Psoas muscle (tissue), 8 donors: Measurements from ENCODE around the gene CHSY1. TPM values are rescaled to one million over a fixed set of nuclear protein-coding genes. Genes with fewer than 3 reads are reported as not detected.

Experiments used
- ATAC-seq, 4 donors: fragments of 200-7000 bp; cut with Tn5 transposase; one replicate each; pipeline ENCODE4 v1.9.1; 2020; ENCODE audit warnings: moderate library complexity in 3 of 4, mild to moderate bottlenecking in 2 of 4
- DNase-seq, 2 donors: peaks; one replicate each; pipeline ENCODE4 v3.0.0-alpha.2; 2020
- H3K27ac ChIP-seq: fragments of 200-600 bp; one replicate; pipeline ENCODE4 v1.8.0; 2022
- H3K27me3 ChIP-seq, 3 donors: fragments of 200-600 bp in 1 of 3; one replicate each; pipeline versions ENCODE4 v1.6.1 to v1.8.0; 2013 to 2022; ENCODE audit warnings: low read length in 2 of 3, mild to moderate bottlenecking in 2 of 3, moderate library complexity in 1 of 3; ENCODE audit not compliant: insufficient read depth in 3 of 3
- H3K36me3 ChIP-seq, 2 donors: fragments of 200-600 bp in 1 of 2; one replicate each; pipeline versions ENCODE4 v1.6.1 to v1.8.0; 2013 to 2022; ENCODE audit warnings: low read depth in 1 of 2, mild to moderate bottlenecking in 1 of 2, moderate library complexity in 1 of 2; ENCODE audit not compliant: insufficient read depth in 1 of 2
- H3K4me1 ChIP-seq: fragments of 200-600 bp; one replicate; pipeline ENCODE4 v1.8.0; 2022
- H3K4me3 ChIP-seq: fragments of 200-600 bp; one replicate; pipeline ENCODE4 v1.8.0; 2022; ENCODE audit warnings: mild to moderate bottlenecking
- H3K9me3 ChIP-seq: fragments of 200-600 bp; one replicate; pipeline ENCODE4 v1.8.0; 2022
- CTCF ChIP-seq: fragments of 200-600 bp; IDR thresholded peaks from one replicate; pipeline ENCODE4 v1.8.0; 2022; ENCODE audit warnings: antibody characterized with exemption
- WGBS, 3 donors: extraction: QIAGEN DNeasy Blood & Tissue Kit; methylation state at CpG; one replicate each; pipeline versions ENCODE4 v1.1.6 to v1.1.7; 2013; 5-methylcytosine and 5-hydroxymethylcytosine counted together
- intact Hi-C, 2 donors: fragments of 100-400 bp; cut with DNase I; formaldehyde crosslinking; loops; one replicate each; pipeline versions ENCODE4 v1.11.0 to v1.14.2; 2022
- polyA plus RNA-seq, 3 donors: library from polyadenylated mRNA; stranded (reverse); fragments of 200-250 nt; gene quantifications; one replicate each; pipeline ENCODE4 v1.2.3, GENCODE V29; 2013
- total RNA-seq, 4 donors: library from RNA; stranded (reverse); fragmentation: NEBNext Ultra II Directional in 2 of 4; extraction: Animal tissue kit (Norgen Biotek cat#: 25700) in 2 of 4; gene quantifications; one replicate each; pipeline versions ENCODE4 v1.2.1 to v1.2.4, GENCODE V29; 2021 to 2023
- donor health status: healthy with polysubstance abuse.
- donor health status: DM: no; HTN: no; CAD: no; lungs with moderate emphysema.
- donor health status: Bipolar disorder and iron deficiency.
- donor health status: healthy.
- donor health status: DM: yes; HTN: yes; CAD: no.
- donor health status: DM: no; HTN: no; CAD: no.
- donor health status: DM: no; HTN: no; CAD: no.
- donor health status: DM: yes; HTN: yes; CAD: no.

The CHSY1 gene
- total and polyA plus RNA-seq, 7 donors = 2.9 to 11.4 (median 6.7) TPM

GRCh38 chr15:101209285-101209845, 42.5 kb downstream of the CHSY1 start:
- peaks cover 36% of the 10 kb centered on the region for H3K4me1 ChIP-seq

GRCh38 chr15:101207867-101208288, 44.0 kb downstream of the CHSY1 start:
- H3K36me3 ChIP-seq = no peaks in the 10 kb centered on the region
- H3K27ac ChIP-seq = no peak overlapping the region
- intact Hi-C loops = loop anchor here in 1 of 2 donors (5.0 kb wide), 1 partner anchor 39 kb away; no protein-coding TSS in a partner anchor
- no peaks in the 10 kb centered on the region for H3K9me3 ChIP-seq
- DNase-seq (peak in 1 of 2 donors; percentile 54), ATAC-seq (peak; percentile 25 to 74 (median 57))
- WGBS, 3 donors = 86 to 93% (median 87%) methylated on average over 5 of the region's 5 CpGs
- H3K4me3 ChIP-seq = no peak overlapping the region
- H3K4me1 ChIP-seq = peaks cover 29% of the 10 kb centered on the region
- no peak for TF ChIP-seq CTCF
- no peaks in the 10 kb centered on the region for H3K27me3 ChIP-seq

More at GRCh38 chr15:101209285-101209845, 42.5 kb downstream of the CHSY1 start:
- Histone ChIP-seq H3K4me3 (no peak overlapping the region), H3K9me3 (no peaks in the 10 kb centered on the region), H3K36me3 (no peaks in the 10 kb centered on the region), H3K27ac (no peak overlapping the region), H3K27me3 (no peaks in the 10 kb centered on the region)
- intact Hi-C loops = loop anchor here in 1 of 2 donors (5.0 kb wide), 1 partner anchor 38 kb away; no protein-coding TSS in a partner anchor
- no peak for DNase-seq
- ATAC-seq = no peak
- 78 to 82% (median 78%) methylated on average over 5 of the region's 5 CpGs for WGBS, 3 donors
- no peak for TF ChIP-seq CTCF

GRCh38 chr15:101206176-101206591, 45.7 kb downstream of the CHSY1 start:
- no peak overlapping the region for H3K4me3 ChIP-seq
- H3K4me1 ChIP-seq = peaks cover 28% of the 10 kb centered on the region
- H3K27me3 ChIP-seq = no peaks in the 10 kb centered on the region
- H3K36me3 ChIP-seq = no peaks in the 10 kb centered on the region
- intact Hi-C loops = loop anchor here in 1 of 2 donors (5.0 kb wide), 1 partner anchor 41 kb away; no protein-coding TSS in a partner anchor
- TF ChIP-seq CTCF = no peak
- DNase-seq (no peak), ATAC-seq (peak in 1 of 4 donors; percentile 36)
- H3K9me3 ChIP-seq = no peaks in the 10 kb centered on the region
- H3K27ac ChIP-seq = no peak overlapping the region
- 89 to 93% (median 93%) methylated on average over 12 of the region's 12 CpGs for WGBS, 3 donors

GRCh38 chr15:101204739-101205535, 46.9 kb downstream of the CHSY1 start:
- DNase-seq = no peak
- no peak overlapping the region for H3K4me3 ChIP-seq
- WGBS, 3 donors = 61 to 73% (median 67%) methylated on average over 5 of the region's 5 CpGs
- peaks cover 26% of the 10 kb centered on the region for H3K4me1 ChIP-seq
- H3K36me3 ChIP-seq = no peaks in the 10 kb centered on the region
- TF ChIP-seq CTCF = no peak
- no peak for ATAC-seq
- no peaks in the 10 kb centered on the region for H3K27me3 ChIP-seq
- intact Hi-C loops = loop anchor here in 1 of 2 donors (5.0 kb wide), 1 partner anchor 42 kb away; no protein-coding TSS in a partner anchor
- H3K9me3 ChIP-seq = no peaks in the 10 kb centered on the region
- no peak overlapping the region for H3K27ac ChIP-seq
